Measurements from ENCODE around the gene CEACAM5.

CEACAM5 gene

GRCh38 chr19:41708481-41708880, at the start of gene CEACAM5:
CEACAM5 (plus strand) TSS chr19:41708626; CDS start chr19:41708732, 106 bp downstream.
- H3K4me3 ChIP-seq (ENCODE audit: low read depth, low read length) = no peak within 1 kb of the TSS
- TF ChIP-seq, protein P1, sequence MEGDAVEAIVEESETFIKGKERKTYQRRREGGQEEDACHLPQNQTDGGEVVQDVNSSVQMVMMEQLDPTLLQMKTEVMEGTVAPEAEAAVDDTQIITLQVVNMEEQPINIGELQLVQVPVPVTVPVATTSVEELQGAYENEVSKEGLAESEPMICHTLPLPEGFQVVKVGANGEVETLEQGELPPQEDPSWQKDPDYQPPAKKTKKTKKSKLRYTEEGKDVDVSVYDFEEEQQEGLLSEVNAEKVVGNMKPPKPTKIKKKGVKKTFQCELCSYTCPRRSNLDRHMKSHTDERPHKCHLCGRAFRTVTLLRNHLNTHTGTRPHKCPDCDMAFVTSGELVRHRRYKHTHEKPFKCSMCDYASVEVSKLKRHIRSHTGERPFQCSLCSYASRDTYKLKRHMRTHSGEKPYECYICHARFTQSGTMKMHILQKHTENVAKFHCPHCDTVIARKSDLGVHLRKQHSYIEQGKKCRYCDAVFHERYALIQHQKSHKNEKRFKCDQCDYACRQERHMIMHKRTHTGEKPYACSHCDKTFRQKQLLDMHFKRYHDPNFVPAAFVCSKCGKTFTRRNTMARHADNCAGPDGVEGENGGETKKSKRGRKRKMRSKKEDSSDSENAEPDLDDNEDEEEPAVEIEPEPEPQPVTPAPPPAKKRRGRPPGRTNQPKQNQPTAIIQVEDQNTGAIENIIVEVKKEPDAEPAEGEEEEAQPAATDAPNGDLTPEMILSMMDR (IDR thresholded peaks at IDR 0.05; ENCODE audit: borderline replicate concordance, insufficient read depth, low read depth, low read length) = no peak

- TF ChIP-seq, protein P1 (IDR thresholded peaks at IDR 0.05; ENCODE audit: borderline replicate concordance, insufficient read depth, low read depth, low read length) = no peak
- H3K4me3 ChIP-seq (ENCODE audit: low read depth, low read length) = no peak overlapping the region
These were observed 42.4 kb upstream of the CEACAM5 start for GRCh38 chr19:41666075-41666474.

- no peak overlapping the region for H3K4me3 ChIP-seq (ENCODE audit: low read depth, low read length)
- TF ChIP-seq, protein P1 (IDR thresholded peaks at IDR 0.05; ENCODE audit: borderline replicate concordance, insufficient read depth, low read depth, low read length) = no peak
These were observed 40.1 kb upstream of the CEACAM5 start for GRCh38 chr19:41668315-41668714.

GRCh38 chr19:41670755-41671154, 37.7 kb upstream of the CEACAM5 start:
- TF ChIP-seq, protein P1 (IDR thresholded peaks at IDR 0.05; ENCODE audit: borderline replicate concordance, insufficient read depth, low read depth, low read length) = no peak
- no peak overlapping the region for H3K4me3 ChIP-seq (ENCODE audit: low read depth, low read length)

GRCh38 chr19:41671486-41671885, 36.9 kb upstream of the CEACAM5 start:
- TF ChIP-seq, protein P1 (IDR thresholded peaks at IDR 0.05; ENCODE audit: borderline replicate concordance, insufficient read depth, low read depth, low read length) = no peak
- no peak overlapping the region for H3K4me3 ChIP-seq (ENCODE audit: low read depth, low read length)

GRCh38 chr19:41682437-41682836, 26.0 kb upstream of the CEACAM5 start:
- TF ChIP-seq, protein P1 (IDR thresholded peaks at IDR 0.05; ENCODE audit: borderline replicate concordance, insufficient read depth, low read depth, low read length) = no peak
- H3K4me3 ChIP-seq (ENCODE audit: low read depth, low read length) = no peak overlapping the region

DNA sequence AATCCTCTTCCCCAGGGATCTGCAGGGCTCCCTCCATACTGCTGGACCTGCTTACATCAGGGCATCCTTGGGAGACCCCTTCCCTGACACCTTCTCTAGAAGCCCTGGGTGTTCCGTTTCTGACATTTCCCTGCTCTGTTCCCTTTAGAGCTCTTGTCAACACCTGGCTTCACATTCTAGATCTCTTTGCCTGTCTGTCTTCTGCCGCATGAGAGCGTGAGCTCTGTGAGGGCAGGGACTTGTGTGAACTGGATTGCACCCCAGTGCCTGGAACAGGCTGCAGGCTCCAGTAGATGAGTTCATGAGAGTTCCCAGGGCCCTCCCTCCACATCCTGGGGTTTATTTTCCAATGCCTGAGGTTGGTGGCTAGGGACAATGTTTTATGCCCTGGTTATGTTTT, 21.0 kb upstream of the CEACAM5 start:
- no peak overlapping the region for H3K4me3 ChIP-seq (ENCODE audit: low read depth, low read length)
- TF ChIP-seq, protein P1 (IDR thresholded peaks at IDR 0.05; ENCODE audit: borderline replicate concordance, insufficient read depth, low read depth, low read length) = no peak
